ENCODE data around the gene EIF3K.

DNA sequence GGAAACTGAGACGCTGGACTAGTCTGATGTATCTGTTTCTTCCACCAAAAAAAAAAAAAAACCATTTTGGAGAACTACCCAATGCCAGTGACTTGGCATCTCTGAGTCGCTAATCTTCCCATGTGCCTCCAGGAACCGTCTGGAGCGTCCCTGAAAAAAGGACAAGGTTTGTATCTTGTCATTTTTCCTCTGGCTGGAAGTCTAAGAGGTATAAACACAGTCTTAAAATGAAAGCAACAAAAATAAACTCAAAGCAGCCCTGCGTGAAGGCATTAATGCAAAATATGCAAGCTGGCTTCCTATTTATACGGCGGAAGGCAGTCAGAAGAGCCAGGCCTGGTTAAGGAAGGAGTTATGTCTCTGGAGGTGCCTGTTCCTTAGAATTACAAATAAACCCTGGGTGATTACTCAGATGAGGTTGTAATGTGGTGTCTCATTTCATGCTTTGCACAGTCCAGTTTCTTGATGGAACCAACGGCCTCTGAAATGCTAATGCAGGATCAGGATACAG is 48.7 kb downstream of the EIF3K start:
- TF ChIP-seq, protein P1, sequence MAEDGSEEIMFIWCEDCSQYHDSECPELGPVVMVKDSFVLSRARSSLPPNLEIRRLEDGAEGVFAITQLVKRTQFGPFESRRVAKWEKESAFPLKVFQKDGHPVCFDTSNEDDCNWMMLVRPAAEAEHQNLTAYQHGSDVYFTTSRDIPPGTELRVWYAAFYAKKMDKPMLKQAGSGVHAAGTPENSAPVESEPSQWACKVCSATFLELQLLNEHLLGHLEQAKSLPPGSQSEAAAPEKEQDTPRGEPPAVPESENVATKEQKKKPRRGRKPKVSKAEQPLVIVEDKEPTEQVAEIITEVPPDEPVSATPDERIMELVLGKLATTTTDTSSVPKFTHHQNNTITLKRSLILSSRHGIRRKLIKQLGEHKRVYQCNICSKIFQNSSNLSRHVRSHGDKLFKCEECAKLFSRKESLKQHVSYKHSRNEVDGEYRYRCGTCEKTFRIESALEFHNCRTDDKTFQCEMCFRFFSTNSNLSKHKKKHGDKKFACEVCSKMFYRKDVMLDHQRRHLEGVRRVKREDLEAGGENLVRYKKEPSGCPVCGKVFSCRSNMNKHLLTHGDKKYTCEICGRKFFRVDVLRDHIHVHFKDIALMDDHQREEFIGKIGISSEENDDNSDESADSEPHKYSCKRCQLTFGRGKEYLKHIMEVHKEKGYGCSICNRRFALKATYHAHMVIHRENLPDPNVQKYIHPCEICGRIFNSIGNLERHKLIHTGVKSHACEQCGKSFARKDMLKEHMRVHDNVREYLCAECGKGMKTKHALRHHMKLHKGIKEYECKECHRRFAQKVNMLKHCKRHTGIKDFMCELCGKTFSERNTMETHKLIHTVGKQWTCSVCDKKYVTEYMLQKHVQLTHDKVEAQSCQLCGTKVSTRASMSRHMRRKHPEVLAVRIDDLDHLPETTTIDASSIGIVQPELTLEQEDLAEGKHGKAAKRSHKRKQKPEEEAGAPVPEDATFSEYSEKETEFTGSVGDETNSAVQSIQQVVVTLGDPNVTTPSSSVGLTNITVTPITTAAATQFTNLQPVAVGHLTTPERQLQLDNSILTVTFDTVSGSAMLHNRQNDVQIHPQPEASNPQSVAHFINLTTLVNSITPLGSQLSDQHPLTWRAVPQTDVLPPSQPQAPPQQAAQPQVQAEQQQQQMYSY (CRISPR knock-in tag; IDR thresholded peaks at IDR 0.05): no peak
- TF ChIP-seq, protein P2, sequence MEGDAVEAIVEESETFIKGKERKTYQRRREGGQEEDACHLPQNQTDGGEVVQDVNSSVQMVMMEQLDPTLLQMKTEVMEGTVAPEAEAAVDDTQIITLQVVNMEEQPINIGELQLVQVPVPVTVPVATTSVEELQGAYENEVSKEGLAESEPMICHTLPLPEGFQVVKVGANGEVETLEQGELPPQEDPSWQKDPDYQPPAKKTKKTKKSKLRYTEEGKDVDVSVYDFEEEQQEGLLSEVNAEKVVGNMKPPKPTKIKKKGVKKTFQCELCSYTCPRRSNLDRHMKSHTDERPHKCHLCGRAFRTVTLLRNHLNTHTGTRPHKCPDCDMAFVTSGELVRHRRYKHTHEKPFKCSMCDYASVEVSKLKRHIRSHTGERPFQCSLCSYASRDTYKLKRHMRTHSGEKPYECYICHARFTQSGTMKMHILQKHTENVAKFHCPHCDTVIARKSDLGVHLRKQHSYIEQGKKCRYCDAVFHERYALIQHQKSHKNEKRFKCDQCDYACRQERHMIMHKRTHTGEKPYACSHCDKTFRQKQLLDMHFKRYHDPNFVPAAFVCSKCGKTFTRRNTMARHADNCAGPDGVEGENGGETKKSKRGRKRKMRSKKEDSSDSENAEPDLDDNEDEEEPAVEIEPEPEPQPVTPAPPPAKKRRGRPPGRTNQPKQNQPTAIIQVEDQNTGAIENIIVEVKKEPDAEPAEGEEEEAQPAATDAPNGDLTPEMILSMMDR (IDR thresholded peaks at IDR 0.05 in 2 of 3, conservative IDR thresholded peaks at IDR 0.05 in 1 of 3; ENCODE audit: control insufficient read depth in 2 of 3, extremely low read depth in 1 of 3, insufficient read depth in 1 of 3, low read depth in 3 of 3, low read length in 3 of 3): no peak
- TF ChIP-seq NRF1 (conservative IDR thresholded peaks at IDR 0.05; ENCODE audit: low read depth, low read length): no peak
- no peak for TF ChIP-seq FOXM1 (IDR thresholded peaks at IDR 0.05; ENCODE audit: low read depth, low read length)
- TF ChIP-seq, protein P3, sequence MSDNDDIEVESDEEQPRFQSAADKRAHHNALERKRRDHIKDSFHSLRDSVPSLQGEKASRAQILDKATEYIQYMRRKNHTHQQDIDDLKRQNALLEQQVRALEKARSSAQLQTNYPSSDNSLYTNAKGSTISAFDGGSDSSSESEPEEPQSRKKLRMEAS (IDR thresholded peaks at IDR 0.05; ENCODE audit: low read depth, low read length): no peak
- TF ChIP-seq SIN3A (IDR thresholded peaks at IDR 0.05; ENCODE audit: low read depth, low read length): no peak
- TF ChIP-seq POLR2A (IDR thresholded peaks at IDR 0.05; ENCODE audit: low read depth, low read length): no peak
- no peak for TF ChIP-seq KDM1A (IDR thresholded peaks at IDR 0.05; ENCODE audit: borderline replicate concordance)
- TF ChIP-seq EED (IDR thresholded peaks at IDR 0.05; ENCODE audit: low read depth): no peak
- TF ChIP-seq PML (IDR thresholded peaks at IDR 0.05; ENCODE audit: low read length): no peak

All from GM12878 (cell line).